Retinal pigment epithelial cell (primary cell): ENCODE data around the gene B3GNT8.

ENCODE experiments used
- DNase-seq: peaks from one replicate; pipeline ENCODE4 v3.0.0-alpha.2; 2010; ENCODE audit warnings: low read depth
- H3K4me3 ChIP-seq: 2 replicates; pipeline ENCODE4 v1.5.1; 2011; ENCODE audit warnings: mild to moderate bottlenecking, low read length, control low read depth, moderate library complexity
- CTCF ChIP-seq: conservative IDR thresholded peaks from 2 replicates; pipeline ENCODE4 v1.5.1; 2011; ENCODE audit warnings: low read depth, low read length, control low read depth, inconsistent platforms

The B3GNT8 gene

DNA sequence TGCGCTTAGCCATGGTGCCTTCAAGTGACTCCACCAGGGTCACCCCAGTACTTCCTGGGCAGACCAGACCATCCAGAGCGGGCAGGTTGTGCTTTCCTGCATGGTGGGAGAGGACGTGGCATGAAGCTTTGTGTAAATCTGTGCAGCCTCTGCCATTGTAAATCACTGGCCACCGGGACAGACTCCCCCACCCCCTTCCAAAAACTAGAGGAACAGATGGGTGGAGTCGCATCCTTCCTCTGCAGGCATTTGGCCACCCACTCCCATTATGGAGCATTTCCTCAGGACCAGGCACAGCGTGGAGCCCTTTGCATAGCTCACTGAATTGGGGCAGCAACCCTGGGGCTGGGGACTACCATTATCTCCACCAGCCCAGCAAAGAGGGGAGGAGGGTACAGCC is 21.4 kb downstream of the B3GNT8 start:
- no peak for TF ChIP-seq CTCF
- no peak for DNase-seq
- H3K4me3 ChIP-seq = no peak overlapping the region

- TF ChIP-seq CTCF = no peak
- no peak for DNase-seq
- H3K4me3 ChIP-seq = no peak overlapping the region
Measured at GRCh38 chr19:41403181-41403970, 23.8 kb downstream of the B3GNT8 start.

- no peak for TF ChIP-seq CTCF
- no peak for DNase-seq
- no peak overlapping the region for H3K4me3 ChIP-seq
Measured at GRCh38 chr19:41402010-41402409, 25.2 kb downstream of the B3GNT8 start.

DNA sequence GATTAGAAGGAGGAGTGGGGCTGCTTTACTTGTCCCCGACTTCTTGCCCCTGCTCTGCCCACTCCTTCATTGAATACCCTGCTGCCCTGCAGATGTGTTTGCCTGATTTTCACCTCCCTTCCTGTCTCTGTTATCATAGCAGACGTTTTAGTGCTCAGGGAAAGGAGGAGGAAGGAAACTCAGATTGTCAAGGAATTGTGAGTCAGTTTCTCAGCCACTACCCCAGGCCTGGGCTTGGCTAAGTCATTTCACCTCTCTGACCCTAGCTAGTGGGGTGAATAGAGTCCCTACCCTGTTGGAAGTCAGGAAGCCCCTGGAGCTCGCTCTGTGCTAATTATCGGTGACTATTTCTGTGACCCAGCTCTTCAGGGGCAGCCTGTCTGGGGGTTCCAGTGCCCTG is 25.7 kb downstream of the B3GNT8 start:
- H3K4me3 ChIP-seq = no peak overlapping the region
- no peak for TF ChIP-seq CTCF
- DNase-seq = no peak

DNA sequence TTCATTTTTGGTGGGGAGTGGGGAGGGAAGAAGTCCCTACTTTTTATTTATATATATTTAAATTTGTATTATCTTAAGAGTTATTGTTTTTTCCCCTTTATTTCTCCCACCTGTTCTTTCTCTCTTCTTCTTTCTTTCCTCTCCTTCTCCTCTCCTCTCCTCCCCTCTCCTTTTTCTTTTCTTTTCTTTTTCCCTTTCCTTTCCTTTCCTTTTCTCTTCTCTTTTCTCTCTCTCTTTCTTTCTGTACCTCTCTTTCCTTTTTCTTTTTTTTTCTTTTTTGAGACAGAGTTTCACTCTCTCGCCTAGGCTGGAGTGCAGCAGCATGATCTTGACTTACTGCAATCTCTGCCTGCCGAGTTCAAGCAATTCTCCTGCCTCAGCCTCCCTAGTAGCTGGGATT is 27.6 kb downstream of the B3GNT8 start:
- H3K4me3 ChIP-seq = no peak overlapping the region
- DNase-seq = no peak
- TF ChIP-seq CTCF = no peak

- no peak for DNase-seq
- H3K4me3 ChIP-seq = peak overlapping the region; percentile 100
- TF ChIP-seq CTCF = no peak
Measured at GRCh38 chr19:41399091-41399490, 28.1 kb downstream of the B3GNT8 start.

DNA sequence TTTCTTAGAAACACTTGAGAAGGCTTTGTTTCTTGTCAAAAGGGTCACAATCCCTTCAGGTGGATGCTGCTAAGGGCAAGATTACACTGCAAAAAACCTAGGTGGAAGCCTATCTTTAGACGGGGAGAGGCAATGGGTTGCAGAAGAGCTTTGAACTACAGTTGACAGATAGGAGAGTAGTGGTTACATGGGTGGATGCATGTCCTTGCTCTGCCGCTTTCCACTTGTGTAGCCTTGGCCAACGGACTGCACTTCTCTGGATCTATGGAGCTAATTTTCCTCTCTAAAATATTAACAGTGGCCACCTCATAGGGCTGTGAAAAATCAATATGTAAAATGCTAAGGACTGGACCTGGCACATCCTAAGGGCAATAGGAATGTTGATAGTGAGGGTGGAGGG is 28.6 kb downstream of the B3GNT8 start:
- no peak for TF ChIP-seq CTCF
- no peak for DNase-seq
- H3K4me3 ChIP-seq = peak overlapping the region; percentile 100
